ENCODE results near the gene EIF3K. TPM values are rescaled to one million over a fixed set of nuclear protein-coding genes. Genes with fewer than 3 reads are reported as not detected.

Gene EIF3K
- total and polyA plus RNA-seq, 2 of the 13 experiments (the other 11 are each of a cell fraction or from before 2014, with no cell fraction given) = 179 to 258 TPM

GRCh38 chr19:38676878-38677646 lies 58.1 kb downstream of the EIF3K start:
- H3K4me3 ChIP-seq (replicated peaks in 1 of 3; ENCODE audit: insufficient read depth in 1 of 3, low read depth in 2 of 3, low read length in 3 of 3) = no peak overlapping the region
- peaks cover 88% of the 10 kb centered on the region for H3K79me2 ChIP-seq (ENCODE audit: insufficient read depth, low read length)
- H2AFZ ChIP-seq (ENCODE audit: low read length) = no peak overlapping the region
- H3K27me3 ChIP-seq (ENCODE audit: control insufficient read depth in 1 of 2, insufficient read depth in 2 of 2, low read length in 2 of 2) = no peaks in the 10 kb centered on the region
- H4K20me1 ChIP-seq (ENCODE audit: insufficient read depth, low read length) = peaks cover 56% of the 10 kb centered on the region
- H3K9me3 ChIP-seq (ENCODE audit: low read length) = no peaks in the 10 kb centered on the region
- ChIA-PET POLR2A (interaction anchor here (0.9 to 2.2 kb wide), 2 partner anchors 28 to 29 kb away, joined by 3 to 8 read pairs; partner anchors contain the start of gene ACTN4), CTCF (ENCODE audit: low intra/inter-chr PET ratio, low total read pairs) (no interaction called here)
- no peak for ATAC-seq
- no peak for FAIRE-seq
- no TSS peak for BruUV-seq (replicated peaks)
- intact Hi-C loops (cut with micrococcal nuclease; ENCODE audit: unreplicated experiment) (no loop called here), in situ Hi-C loops (cut with HindIII; ENCODE audit: extremely low pct_ligation_motif_present, low pct_unique_long_range_greater_than_20kb) (no loop called here)
- H3K4me1 ChIP-seq (ENCODE audit: insufficient read depth, low read length) = peaks cover 87% of the 10 kb centered on the region
- H3K27ac ChIP-seq (ENCODE audit: extremely low read length, insufficient read depth, low read length) = peak overlapping the region; percentile 12
- no peak overlapping the region for H3K4me2 ChIP-seq (ENCODE audit: low read depth, low read length)
- TF ChIP-seq CENPT (CRISPR knock-in tag; IDR thresholded peaks at IDR 0.05; ENCODE audit: low read depth) (no peak), ZSCAN20 (CRISPR knock-in tag; IDR thresholded peaks at IDR 0.05; ENCODE audit: borderline replicate concordance) (no peak), PLSCR1 (CRISPR knock-in tag; IDR thresholded peaks at IDR 0.05; ENCODE audit: borderline replicate concordance) (no peak), RORA (CRISPR knock-in tag; IDR thresholded peaks at IDR 0.05) (no peak), ZNF143 (CRISPR knock-in tag; IDR thresholded peaks at IDR 0.05) (no peak), ZNF563 (CRISPR knock-in tag; IDR thresholded peaks at IDR 0.05) (no peak), NCOA5 (CRISPR knock-in tag; IDR thresholded peaks at IDR 0.05) (no peak)
- WGBS (ENCODE audit: low lambda C conversion rate) = 95% methylated on average over 11 of the region's 11 CpGs
- no peak overlapping the region for H3K9ac ChIP-seq (ENCODE audit: insufficient read depth, low read depth, low read length)
- no peak for DNase-seq (ENCODE audit: low spot score)
- H3K36me3 ChIP-seq (replicated peaks in 1 of 2; ENCODE audit: control insufficient read depth in 1 of 2, insufficient read depth in 2 of 2, low read length in 2 of 2) = peaks cover 11 to 52% of the 10 kb centered on the region in 2 experiments

Measured in HepG2 (cell line).